WERI-Rb-1 (cell line): ENCODE measurements around the gene MRPL49.
A peak's percentile ranks its signal among the peaks of the same experiment; 100 is the strongest.
"Not testable (repeated sequence)": the region's sequence is repeated elsewhere in the genome, so short reads cannot be mapped to it uniquely, and the experiment has no call there.

Source experiments
- DNase-seq: peaks from one replicate; pipeline ENCODE4 v3.0.0-alpha.2; 2020
- H3K27ac ChIP-seq: fragments of 250-450 bp; sonication (Bioruptor Pico); 2 replicates; pipeline ENCODE4 v1.5.1; 2020; ENCODE audit warnings: mild to moderate bottlenecking, moderate library complexity
- H3K27me3 ChIP-seq: fragments of 250-450 bp; sonication (Bioruptor Pico); 2 replicates; pipeline ENCODE4 v1.5.1; 2021; ENCODE audit warnings: mild to moderate bottlenecking, low read depth, moderate library complexity; ENCODE audit not compliant: insufficient read depth, severe bottlenecking
- H3K36me3 ChIP-seq: fragments of 250-450 bp; sonication (Bioruptor Pico); 2 replicates; pipeline ENCODE4 v1.5.1; 2020; ENCODE audit warnings: mild to moderate bottlenecking, moderate library complexity
- H3K4me3 ChIP-seq: 2 replicates; pipeline ENCODE4 v1.5.1; 2011; ENCODE audit warnings: low read depth, mild to moderate bottlenecking, control low read depth, low read length
- H3K9me3 ChIP-seq: fragments of 250-450 bp; sonication (Bioruptor Pico); 2 replicates; pipeline ENCODE4 v1.5.1; 2021; ENCODE audit warnings: mild to moderate bottlenecking, moderate library complexity; ENCODE audit not compliant: severe bottlenecking
- CTCF ChIP-seq: IDR thresholded peaks from 2 replicates; pipeline ENCODE4 v1.5.1; 2011; ENCODE audit warnings: low read depth, mild to moderate bottlenecking, control low read depth, inconsistent platforms, low read length

MRPL49 gene

GRCh38 chr11:65147352-65148075, 25.4 kb downstream of the MRPL49 start:
- no peak for TF ChIP-seq CTCF
- no peak overlapping the region for H3K4me3 ChIP-seq
- no peak for DNase-seq
- H3K9me3 ChIP-seq: peaks cover 7% of the 10 kb centered on the region
- H3K27ac ChIP-seq: no peak overlapping the region
- H3K27me3 ChIP-seq: no peaks in the 10 kb centered on the region
- H3K36me3 ChIP-seq: no peaks in the 10 kb centered on the region

GRCh38 chr11:65148657-65149056, 26.5 kb downstream of the MRPL49 start:
- Histone ChIP-seq H3K27me3 (no peaks in the 10 kb centered on the region), H3K9me3 (peaks cover 7% of the 10 kb centered on the region), H3K4me3 (no peak overlapping the region), H3K36me3 (no peaks in the 10 kb centered on the region), H3K27ac (peak overlapping the region; percentile 71)
- TF ChIP-seq CTCF: no peak
- no peak for DNase-seq

- not testable (repeated sequence) for DNase-seq, H3K9me3 ChIP-seq, H3K36me3 ChIP-seq, H3K4me3 ChIP-seq, H3K27me3 ChIP-seq
- H3K27ac ChIP-seq: peak overlapping the region; percentile 63; the same call in 1 of the 2 replicates
These were observed 28.0 kb downstream of the MRPL49 start for GRCh38 chr11:65150131-65150508.

GRCh38 chr11:65150509-65151299, 28.6 kb downstream of the MRPL49 start:
- peaks cover 7% of the 10 kb centered on the region for H3K9me3 ChIP-seq
- H3K4me3 ChIP-seq: no peak overlapping the region
- no peak for DNase-seq
- H3K36me3 ChIP-seq: no peaks in the 10 kb centered on the region
- 0 out of 2 replicates have a peak overlapping the region, but pooled peaks have one; percentile 27 for H3K27ac ChIP-seq
- no peak for TF ChIP-seq CTCF
- H3K27me3 ChIP-seq: no peaks in the 10 kb centered on the region

DNA sequence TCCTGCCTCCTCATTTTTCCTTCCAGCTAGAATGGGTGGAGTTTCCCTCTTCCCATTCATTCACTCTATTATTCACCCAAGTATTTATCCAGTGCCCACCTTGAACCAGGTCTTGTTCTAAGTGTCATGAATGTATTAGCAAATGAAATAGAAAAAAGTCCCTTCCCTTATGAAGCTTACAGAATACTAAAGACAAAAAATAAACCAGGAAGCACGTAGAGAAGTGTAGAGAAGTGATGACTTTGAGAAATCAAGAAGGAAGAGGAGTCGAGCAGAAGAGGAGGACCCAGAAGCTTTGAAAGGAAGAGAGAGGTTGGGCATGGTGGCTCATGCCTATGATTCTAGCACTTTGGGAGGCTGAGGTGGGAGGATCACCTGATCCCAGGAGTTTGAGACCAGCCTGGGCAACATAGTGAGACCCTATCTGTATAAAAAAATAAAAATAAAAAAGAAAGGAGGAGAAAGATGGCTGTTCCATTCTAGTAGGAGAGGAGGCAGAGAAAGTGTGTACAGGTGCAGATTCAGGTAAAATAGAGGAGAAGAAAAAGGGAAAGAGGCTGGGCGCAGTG, 29.3 kb downstream of the MRPL49 start:
- Histone ChIP-seq H3K36me3 (no peaks in the 10 kb centered on the region), H3K27ac (no peak overlapping the region), H3K4me3 (no peak overlapping the region), H3K27me3 (no peaks in the 10 kb centered on the region), H3K9me3 (peaks cover 7% of the 10 kb centered on the region)
- no peak for DNase-seq
- TF ChIP-seq CTCF: no peak

- DNase-seq: no peak
- no peak for TF ChIP-seq CTCF
These were observed 30.0 kb downstream of the MRPL49 start for GRCh38 chr11:65152122-65152521.

More at GRCh38 chr11:65152122-65152521, 30.0 kb downstream of the MRPL49 start:
- no peak overlapping the region for H3K27ac ChIP-seq
- no peaks in the 10 kb centered on the region for H3K36me3 ChIP-seq
- no peaks in the 10 kb centered on the region for H3K27me3 ChIP-seq
- peaks cover 3% of the 10 kb centered on the region for H3K9me3 ChIP-seq
- H3K4me3 ChIP-seq: no peak overlapping the region
